K562 (cell line): ENCODE data around the gene CAPRIN1. TPM values are rescaled to one million over a fixed set of nuclear protein-coding genes. Genes with fewer than 3 reads are reported as not detected.

Source experiments
- ARNT ChIP-seq, 2 experiments: fragments of 450-650 bp; IDR thresholded peaks; 2 replicates each; pipeline ENCODE4 v1.6.1; 2016; ENCODE audit warnings: mild to moderate bottlenecking in 1 of 2
- EGR1 ChIP-seq: fragments of 450-650 bp; conservative IDR thresholded peaks from 2 replicates; pipeline ENCODE4 v1.6.1; 2017; ENCODE audit warnings: mild to moderate bottlenecking
- LARP7 ChIP-seq: fragments of 450-650 bp; IDR thresholded peaks from 2 replicates; pipeline ENCODE4 v1.6.1; 2016
- LEF1 ChIP-seq: fragments of 450-650 bp; IDR thresholded peaks from 2 replicates; pipeline ENCODE4 v1.6.1; 2016; ENCODE audit warnings: mild to moderate bottlenecking
- NUFIP1 ChIP-seq: fragments of 450-650 bp; IDR thresholded peaks from 2 replicates; pipeline ENCODE4 v1.6.1; 2018; ENCODE audit not compliant: partially characterized antibody
- OTX1 ChIP-seq: fragments of 450-650 bp; formaldehyde crosslinking; IDR thresholded peaks from 2 replicates; pipeline ENCODE4 v1.4.0; 2022; ENCODE audit warnings: mild to moderate bottlenecking
- SMAD3 ChIP-seq: fragments of 450-650 bp; formaldehyde crosslinking; conservative IDR thresholded peaks from 2 replicates; pipeline ENCODE4 v1.4.0; 2020; ENCODE audit warnings: mild to moderate bottlenecking
- SP2 ChIP-seq: IDR thresholded peaks from 2 replicates; pipeline ENCODE4 v1.6.1; 2011; ENCODE audit warnings: mild to moderate bottlenecking, low read depth, low read length, moderate library complexity; ENCODE audit not compliant: poor library complexity, severe bottlenecking; ENCODE audit errors: extremely low read depth
- ZNF274 ChIP-seq: IDR thresholded peaks from 2 replicates; pipeline ENCODE4 v1.6.1; 2011; ENCODE audit warnings: low read depth, mild to moderate bottlenecking, low read length, moderate library complexity, borderline replicate concordance
- ZNF507 ChIP-seq: conservative IDR thresholded peaks from 2 replicates; pipeline ENCODE4 v1.6.1; 2017; ENCODE audit warnings: missing genetic modification characterization, missing compliant biosample characterization
- ZNF76 ChIP-seq: fragments of 250-450 bp; sonication (Bioruptor Pico); IDR thresholded peaks from 2 replicates; pipeline ENCODE4 v1.4.0; 2020; ENCODE audit warnings: mild to moderate bottlenecking, moderate library complexity, borderline replicate concordance
- polyA plus RNA-seq, 8 experiments: library from polyadenylated mRNA; depleted of rRNA in 4 of 8; stranded (reverse) in 5 of 8; unstranded in 3 of 8; fragments of >200 nt; fragmentation: Nextera tagmentation in 2 of 8; fragmentation: Illumina TruSeq in 1 of 8; extraction: Ambion mirVana in 2 of 8; extraction: Trizol in 1 of 8; gene quantifications; 2 replicates each; pipeline versions ENCODE4 v1.2.1 to v1.2.3, GENCODE V29; 2011 to 2014; ENCODE audit warnings: inconsistent platforms in 1 of 8, missing spikeins in 1 of 8
- total RNA-seq, 7 experiments: library from RNA; depleted of rRNA in 6 of 7; stranded (reverse); fragments of >200 nt in 6 of 7; fragmentation: Illumina TruSeq in 2 of 7; extraction: Trizol in 2 of 7; gene quantifications; 2 replicates each; pipeline versions ENCODE4 v1.2.1 to v1.2.3, GENCODE V29; 2011 to 2021; ENCODE audit warnings: low replicate concordance in 1 of 7
- TF ChIP-seq, protein P1 (sequence below): fragments of 450-650 bp; formaldehyde crosslinking; IDR thresholded peaks from 2 replicates; pipeline ENCODE4 v1.4.0; 2022; ENCODE audit warnings: mild to moderate bottlenecking, moderate library complexity
- TF ChIP-seq, protein P2 (sequence below): sonication (generic); formaldehyde crosslinking; IDR thresholded peaks from 2 replicates; pipeline ENCODE4 v1.9.0; 2022; ENCODE audit warnings: mild to moderate bottlenecking, missing genetic modification reagents
- TF ChIP-seq, protein P3 (sequence below): sonication (generic); formaldehyde crosslinking; IDR thresholded peaks from 2 replicates; pipeline ENCODE4 v1.8.0; 2022; ENCODE audit warnings: missing genetic modification reagents, mild to moderate bottlenecking, borderline replicate concordance
- TF ChIP-seq, protein P4 (sequence below): sonication (generic); formaldehyde crosslinking; IDR thresholded peaks from 2 replicates; pipeline ENCODE4 v1.8.1; 2022; ENCODE audit warnings: missing genetic modification reagents
- TF ChIP-seq, protein P5 (sequence below): sonication (generic); formaldehyde crosslinking; IDR thresholded peaks from 2 replicates; pipeline ENCODE4 v1.8.0; 2022; ENCODE audit warnings: mild to moderate bottlenecking, missing genetic modification reagents
- TF ChIP-seq, protein P6 (sequence below): fragments of 450-650 bp; conservative IDR thresholded peaks from 2 replicates; pipeline ENCODE4 v1.6.1; 2016; ENCODE audit warnings: missing genetic modification characterization, low read depth, mild to moderate bottlenecking, missing compliant biosample characterization, moderate library complexity
- TF ChIP-seq, protein P7 (sequence below): conservative IDR thresholded peaks from 2 replicates; pipeline ENCODE4 v1.6.1; 2011; ENCODE audit warnings: low read depth, mild to moderate bottlenecking, low read length; ENCODE audit not compliant: control insufficient read depth

CAPRIN1 gene
- total and polyA plus RNA-seq, 9 of the 15 experiments (the other 6 are each of a cell fraction or from before 2014, with no cell fraction given) = 49.6 to 271 (median 244) TPM

DNA sequence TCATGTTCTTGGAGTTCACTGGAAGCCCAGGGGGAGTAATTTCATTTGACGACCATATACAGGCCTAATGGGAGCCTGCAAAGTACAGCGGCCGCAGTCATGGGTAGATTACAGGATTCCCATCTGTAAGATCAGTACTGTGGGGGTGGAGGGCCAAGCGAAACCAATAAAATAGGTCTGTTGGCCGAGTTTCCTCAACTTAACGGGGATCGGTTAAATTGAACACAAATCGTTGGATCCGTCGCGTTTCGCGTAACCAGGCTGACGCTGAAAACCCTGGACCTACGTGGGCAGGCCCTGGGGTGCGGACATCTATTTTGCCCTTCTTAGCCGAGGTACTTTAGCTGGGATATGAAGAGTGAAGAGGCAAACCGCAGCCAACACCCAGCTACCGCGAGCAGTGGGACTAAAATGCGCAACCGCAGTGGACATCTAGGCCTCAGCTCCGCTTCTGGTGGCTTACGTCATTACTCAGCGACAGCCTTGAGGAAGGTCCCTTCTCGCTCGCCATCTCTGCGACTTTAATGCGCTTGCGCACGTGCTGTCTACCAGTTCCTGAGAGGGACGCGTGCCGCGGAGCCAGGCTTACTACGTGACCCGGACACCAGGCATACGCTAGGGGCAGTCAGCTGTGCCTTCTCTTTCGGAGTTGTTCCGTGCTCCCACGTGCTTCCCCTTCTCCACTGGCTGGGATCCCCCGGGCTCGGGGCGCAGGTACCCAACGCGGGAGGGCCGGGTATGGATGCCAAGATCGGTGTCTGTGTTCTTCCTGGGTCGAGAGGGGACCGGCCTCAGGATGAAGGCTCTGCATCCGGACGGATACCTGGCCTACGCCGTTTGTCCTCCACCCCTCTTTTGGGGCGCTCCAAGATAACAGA, 53.8 kb downstream of the CAPRIN1 start, which contains the start of gene NAT10 (continued):
- 0 out of 2 replicates have a peak, but pooled peaks have one; percentile 10 for TF ChIP-seq SMAD3
- no peak for TF ChIP-seq ZNF507
- TF ChIP-seq ZNF274 = no peak
- TF ChIP-seq ZNF76 (CRISPR knock-in tag) = no peak
- TF ChIP-seq, protein P1, sequence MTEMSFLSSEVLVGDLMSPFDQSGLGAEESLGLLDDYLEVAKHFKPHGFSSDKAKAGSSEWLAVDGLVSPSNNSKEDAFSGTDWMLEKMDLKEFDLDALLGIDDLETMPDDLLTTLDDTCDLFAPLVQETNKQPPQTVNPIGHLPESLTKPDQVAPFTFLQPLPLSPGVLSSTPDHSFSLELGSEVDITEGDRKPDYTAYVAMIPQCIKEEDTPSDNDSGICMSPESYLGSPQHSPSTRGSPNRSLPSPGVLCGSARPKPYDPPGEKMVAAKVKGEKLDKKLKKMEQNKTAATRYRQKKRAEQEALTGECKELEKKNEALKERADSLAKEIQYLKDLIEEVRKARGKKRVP (CRISPR knock-in tag) = peak; percentile 67; the same call in 1 of the 2 replicates
- no peak for TF ChIP-seq LARP7
- TF ChIP-seq, protein P2, sequence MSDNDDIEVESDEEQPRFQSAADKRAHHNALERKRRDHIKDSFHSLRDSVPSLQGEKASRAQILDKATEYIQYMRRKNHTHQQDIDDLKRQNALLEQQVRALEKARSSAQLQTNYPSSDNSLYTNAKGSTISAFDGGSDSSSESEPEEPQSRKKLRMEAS (CRISPR knock-in tag) = peak; percentile 100
- TF ChIP-seq, protein P3, sequence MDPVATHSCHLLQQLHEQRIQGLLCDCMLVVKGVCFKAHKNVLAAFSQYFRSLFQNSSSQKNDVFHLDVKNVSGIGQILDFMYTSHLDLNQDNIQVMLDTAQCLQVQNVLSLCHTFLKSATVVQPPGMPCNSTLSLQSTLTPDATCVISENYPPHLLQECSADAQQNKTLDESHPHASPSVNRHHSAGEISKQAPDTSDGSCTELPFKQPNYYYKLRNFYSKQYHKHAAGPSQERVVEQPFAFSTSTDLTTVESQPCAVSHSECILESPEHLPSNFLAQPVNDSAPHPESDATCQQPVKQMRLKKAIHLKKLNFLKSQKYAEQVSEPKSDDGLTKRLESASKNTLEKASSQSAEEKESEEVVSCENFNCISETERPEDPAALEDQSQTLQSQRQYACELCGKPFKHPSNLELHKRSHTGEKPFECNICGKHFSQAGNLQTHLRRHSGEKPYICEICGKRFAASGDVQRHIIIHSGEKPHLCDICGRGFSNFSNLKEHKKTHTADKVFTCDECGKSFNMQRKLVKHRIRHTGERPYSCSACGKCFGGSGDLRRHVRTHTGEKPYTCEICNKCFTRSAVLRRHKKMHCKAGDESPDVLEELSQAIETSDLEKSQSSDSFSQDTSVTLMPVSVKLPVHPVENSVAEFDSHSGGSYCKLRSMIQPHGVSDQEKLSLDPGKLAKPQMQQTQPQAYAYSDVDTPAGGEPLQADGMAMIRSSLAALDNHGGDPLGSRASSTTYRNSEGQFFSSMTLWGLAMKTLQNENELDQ (CRISPR knock-in tag) = no peak
- no peak for TF ChIP-seq NUFIP1
- peak; percentile 25; the same call in 1 of the 2 replicates for TF ChIP-seq LEF1
- TF ChIP-seq OTX1 = peak; percentile 93; the same call in 1 of the 2 replicates
- TF ChIP-seq, protein P4, sequence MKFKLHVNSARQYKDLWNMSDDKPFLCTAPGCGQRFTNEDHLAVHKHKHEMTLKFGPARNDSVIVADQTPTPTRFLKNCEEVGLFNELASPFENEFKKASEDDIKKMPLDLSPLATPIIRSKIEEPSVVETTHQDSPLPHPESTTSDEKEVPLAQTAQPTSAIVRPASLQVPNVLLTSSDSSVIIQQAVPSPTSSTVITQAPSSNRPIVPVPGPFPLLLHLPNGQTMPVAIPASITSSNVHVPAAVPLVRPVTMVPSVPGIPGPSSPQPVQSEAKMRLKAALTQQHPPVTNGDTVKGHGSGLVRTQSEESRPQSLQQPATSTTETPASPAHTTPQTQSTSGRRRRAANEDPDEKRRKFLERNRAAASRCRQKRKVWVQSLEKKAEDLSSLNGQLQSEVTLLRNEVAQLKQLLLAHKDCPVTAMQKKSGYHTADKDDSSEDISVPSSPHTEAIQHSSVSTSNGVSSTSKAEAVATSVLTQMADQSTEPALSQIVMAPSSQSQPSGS (CRISPR knock-in tag) = no peak
- TF ChIP-seq SP2 = no peak
- TF ChIP-seq ARNT (IDR thresholded peaks at IDR 0.05) = peak in 1 of 2 experiments; percentile 57; a peak in 2 of 4 replicates
- TF ChIP-seq, protein P5, sequence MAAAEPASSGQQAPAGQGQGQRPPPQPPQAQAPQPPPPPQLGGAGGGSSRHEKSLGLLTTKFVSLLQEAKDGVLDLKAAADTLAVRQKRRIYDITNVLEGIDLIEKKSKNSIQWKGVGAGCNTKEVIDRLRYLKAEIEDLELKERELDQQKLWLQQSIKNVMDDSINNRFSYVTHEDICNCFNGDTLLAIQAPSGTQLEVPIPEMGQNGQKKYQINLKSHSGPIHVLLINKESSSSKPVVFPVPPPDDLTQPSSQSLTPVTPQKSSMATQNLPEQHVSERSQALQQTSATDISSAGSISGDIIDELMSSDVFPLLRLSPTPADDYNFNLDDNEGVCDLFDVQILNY = peak; percentile 86; the same call in 1 of the 2 replicates
- TF ChIP-seq, protein P6, sequence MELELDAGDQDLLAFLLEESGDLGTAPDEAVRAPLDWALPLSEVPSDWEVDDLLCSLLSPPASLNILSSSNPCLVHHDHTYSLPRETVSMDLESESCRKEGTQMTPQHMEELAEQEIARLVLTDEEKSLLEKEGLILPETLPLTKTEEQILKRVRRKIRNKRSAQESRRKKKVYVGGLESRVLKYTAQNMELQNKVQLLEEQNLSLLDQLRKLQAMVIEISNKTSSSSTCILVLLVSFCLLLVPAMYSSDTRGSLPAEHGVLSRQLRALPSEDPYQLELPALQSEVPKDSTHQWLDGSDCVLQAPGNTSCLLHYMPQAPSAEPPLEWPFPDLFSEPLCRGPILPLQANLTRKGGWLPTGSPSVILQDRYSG (tag) = no peak
- TF ChIP-seq, protein P7, sequence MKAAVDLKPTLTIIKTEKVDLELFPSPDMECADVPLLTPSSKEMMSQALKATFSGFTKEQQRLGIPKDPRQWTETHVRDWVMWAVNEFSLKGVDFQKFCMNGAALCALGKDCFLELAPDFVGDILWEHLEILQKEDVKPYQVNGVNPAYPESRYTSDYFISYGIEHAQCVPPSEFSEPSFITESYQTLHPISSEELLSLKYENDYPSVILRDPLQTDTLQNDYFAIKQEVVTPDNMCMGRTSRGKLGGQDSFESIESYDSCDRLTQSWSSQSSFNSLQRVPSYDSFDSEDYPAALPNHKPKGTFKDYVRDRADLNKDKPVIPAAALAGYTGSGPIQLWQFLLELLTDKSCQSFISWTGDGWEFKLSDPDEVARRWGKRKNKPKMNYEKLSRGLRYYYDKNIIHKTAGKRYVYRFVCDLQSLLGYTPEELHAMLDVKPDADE = peak; percentile 93
- TF ChIP-seq EGR1 = peak; percentile 73
